Fibroblast of villous mesenchyme (primary cell): Measurements from ENCODE around the gene DNAJC6. TPM values are rescaled to one million over a fixed set of nuclear protein-coding genes. Genes with fewer than 3 reads are reported as not detected.

ENCODE experiments used
- DNase-seq: peaks from one replicate; pipeline ENCODE4 v3.0.0-alpha.2; 2010; ENCODE audit warnings: low read depth
- H3K4me3 ChIP-seq: 2 replicates; pipeline ENCODE4 v1.5.1; 2011; ENCODE audit warnings: low read depth, mild to moderate bottlenecking, low read length
- total RNA-seq: library from RNA; depleted of rRNA; stranded (reverse); fragments of >200 nt; gene quantifications from 2 replicates; pipeline ENCODE4 v1.2.3, GENCODE V29; 2012
- TF ChIP-seq, protein P1 (sequence below): IDR thresholded peaks from 2 replicates; pipeline ENCODE4 v1.5.1; 2012; ENCODE audit warnings: low read depth, mild to moderate bottlenecking, low read length; ENCODE audit not compliant: insufficient read depth

DNAJC6 gene
- total RNA-seq, 1 donor, result 24.6 TPM

- DNase-seq, result no peak
- no peak overlapping the region for H3K4me3 ChIP-seq
- TF ChIP-seq, protein P1, sequence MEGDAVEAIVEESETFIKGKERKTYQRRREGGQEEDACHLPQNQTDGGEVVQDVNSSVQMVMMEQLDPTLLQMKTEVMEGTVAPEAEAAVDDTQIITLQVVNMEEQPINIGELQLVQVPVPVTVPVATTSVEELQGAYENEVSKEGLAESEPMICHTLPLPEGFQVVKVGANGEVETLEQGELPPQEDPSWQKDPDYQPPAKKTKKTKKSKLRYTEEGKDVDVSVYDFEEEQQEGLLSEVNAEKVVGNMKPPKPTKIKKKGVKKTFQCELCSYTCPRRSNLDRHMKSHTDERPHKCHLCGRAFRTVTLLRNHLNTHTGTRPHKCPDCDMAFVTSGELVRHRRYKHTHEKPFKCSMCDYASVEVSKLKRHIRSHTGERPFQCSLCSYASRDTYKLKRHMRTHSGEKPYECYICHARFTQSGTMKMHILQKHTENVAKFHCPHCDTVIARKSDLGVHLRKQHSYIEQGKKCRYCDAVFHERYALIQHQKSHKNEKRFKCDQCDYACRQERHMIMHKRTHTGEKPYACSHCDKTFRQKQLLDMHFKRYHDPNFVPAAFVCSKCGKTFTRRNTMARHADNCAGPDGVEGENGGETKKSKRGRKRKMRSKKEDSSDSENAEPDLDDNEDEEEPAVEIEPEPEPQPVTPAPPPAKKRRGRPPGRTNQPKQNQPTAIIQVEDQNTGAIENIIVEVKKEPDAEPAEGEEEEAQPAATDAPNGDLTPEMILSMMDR, result no peak
Measured at GRCh38 chr1:65292861-65293593, 16.3 kb upstream of the DNAJC6 start.

DNA sequence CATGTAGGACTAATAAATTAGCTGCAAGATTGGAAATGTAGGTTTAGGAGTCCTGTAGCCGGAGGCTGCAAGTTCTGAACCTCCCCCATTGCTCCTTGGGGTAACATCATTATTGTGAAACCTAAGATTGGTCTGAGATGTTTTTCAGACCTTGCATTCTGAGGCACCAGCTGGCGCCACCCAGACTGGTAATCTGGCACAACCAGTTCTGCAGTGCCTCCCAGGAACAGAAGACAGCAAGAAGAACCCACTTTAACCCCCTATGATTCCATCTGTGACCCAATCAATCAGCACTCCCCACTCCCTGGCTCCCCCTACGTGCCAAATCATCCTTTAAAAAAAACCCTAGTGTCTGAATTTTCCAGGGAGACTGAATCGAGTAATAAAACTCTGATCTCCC is 11.6 kb upstream of the DNAJC6 start:
- no peak overlapping the region for H3K4me3 ChIP-seq
- no peak for DNase-seq
- TF ChIP-seq, protein P1, result no peak

- TF ChIP-seq, protein P1, result no peak
- H3K4me3 ChIP-seq, result no peak overlapping the region
- DNase-seq, result no peak
Measured at GRCh38 chr1:65299328-65299727, 10.0 kb upstream of the DNAJC6 start.

DNA sequence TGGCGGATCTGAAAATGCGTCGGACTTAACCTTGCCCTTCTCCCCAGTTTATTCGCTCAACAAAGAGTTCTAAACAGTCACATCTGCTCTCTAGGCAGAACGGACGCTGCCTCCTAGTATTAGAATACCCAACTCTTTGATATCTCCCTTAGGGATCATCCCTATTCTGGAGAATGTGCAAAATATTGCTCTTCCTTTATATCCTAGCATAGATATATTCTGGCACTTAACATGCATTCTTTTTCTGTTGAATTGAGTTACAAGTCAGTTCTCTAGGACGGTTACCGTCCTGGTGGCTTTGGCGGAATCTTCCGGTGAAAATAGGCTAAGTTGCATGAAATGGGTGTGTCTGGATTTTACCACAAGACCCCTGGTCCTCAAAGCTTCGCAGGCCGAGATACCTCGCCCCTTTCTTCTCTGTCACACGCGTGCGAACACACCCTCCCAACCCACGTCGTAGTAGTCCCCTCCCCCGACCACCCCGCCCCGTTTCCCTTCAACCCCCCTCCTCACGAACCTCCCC is 501 bp upstream of the DNAJC6 start:
- DNase-seq, result no peak
- H3K4me3 ChIP-seq, result peak overlapping the region; percentile 40
- TF ChIP-seq, protein P1, result no peak

DNA sequence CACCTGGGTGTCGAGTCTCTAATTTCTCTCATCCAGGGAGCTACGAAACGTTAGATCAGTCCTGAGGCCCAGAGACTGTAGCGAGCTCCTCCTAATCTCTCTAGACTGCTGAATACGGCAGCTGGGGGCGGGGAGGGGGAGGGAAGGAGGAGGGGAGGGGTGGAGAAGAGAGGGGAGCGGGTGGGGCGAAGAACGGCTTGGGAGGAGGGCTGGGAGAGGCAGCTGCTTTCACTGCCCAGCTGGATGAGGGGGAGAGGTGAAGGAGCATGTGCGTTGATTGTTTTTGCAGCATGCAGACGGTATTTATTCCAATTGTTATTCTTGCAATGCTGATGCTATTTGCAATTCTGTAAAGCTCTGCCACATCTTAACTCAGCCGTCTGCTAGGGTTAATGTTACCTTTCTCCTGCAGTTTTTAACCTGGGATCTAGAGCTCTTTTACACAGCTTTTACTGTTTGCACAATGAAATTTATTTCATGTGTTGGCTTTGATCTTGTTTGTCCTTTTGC is 790 bp downstream of the DNAJC6 start:
- H3K4me3 ChIP-seq, result peak overlapping the region; percentile 40
- TF ChIP-seq, protein P1, result no peak
- peak; percentile 42 for DNase-seq

GRCh38 chr1:65311760-65312159 is 2.4 kb downstream of the DNAJC6 start:
- H3K4me3 ChIP-seq, result no peak overlapping the region
- TF ChIP-seq, protein P1, result no peak
- DNase-seq, result no peak
